ENCODE data around the gene BPIFA1.

BPIFA1 gene
- total RNA-seq = 0 reads per million in 3 donors

- Histone ChIP-seq H3K9me3 (ENCODE audit: control insufficient read depth, low read length) (no peaks in the 10 kb centered on the region), H3K27me3 (replicated peaks; ENCODE audit: control insufficient read depth, insufficient read depth, low read length, poor library complexity, severe bottlenecking) (no peaks in the 10 kb centered on the region), H3K36me3 (ENCODE audit: control insufficient read depth, insufficient read depth, low read length) (no peaks in the 10 kb centered on the region), H3K27ac (ENCODE audit: insufficient read depth, low read length, poor library complexity, severe bottlenecking) (no peak within 1 kb of the TSS), H3K4me3 (ENCODE audit: insufficient read depth, low read depth, low read length, poor library complexity, severe bottlenecking) (no peak within 1 kb of the TSS), H3K4me1 (ENCODE audit: control insufficient read depth, insufficient read depth, low read length, poor library complexity, severe bottlenecking) (no peaks in the 10 kb centered on the region)
- no peak for DNase-seq
These were observed at the start of gene BPIFA1 for GRCh38 chr20:33235696-33236095. TSS of gene BPIFA1 (plus strand) at chr20:33235996. CDS start at chr20:33237712, 1,716 bp downstream.

GRCh38 chr20:33187491-33187890, 48.3 kb upstream of the BPIFA1 start:
- Histone ChIP-seq H3K36me3 (ENCODE audit: control insufficient read depth, insufficient read depth, low read length) (no peaks in the 10 kb centered on the region), H3K4me1 (ENCODE audit: control insufficient read depth, insufficient read depth, low read length, poor library complexity, severe bottlenecking) (no peaks in the 10 kb centered on the region), H3K27me3 (replicated peaks; ENCODE audit: control insufficient read depth, insufficient read depth, low read length, poor library complexity, severe bottlenecking) (no peaks in the 10 kb centered on the region), H3K4me3 (ENCODE audit: insufficient read depth, low read depth, low read length, poor library complexity, severe bottlenecking) (no peak overlapping the region), H3K27ac (ENCODE audit: insufficient read depth, low read length, poor library complexity, severe bottlenecking) (no peak overlapping the region), H3K9me3 (ENCODE audit: control insufficient read depth, low read length) (no peaks in the 10 kb centered on the region)
- no peak for DNase-seq

- H3K4me1 ChIP-seq (ENCODE audit: control insufficient read depth, insufficient read depth, low read length, poor library complexity, severe bottlenecking) = no peaks in the 10 kb centered on the region
These were observed 47.4 kb upstream of the BPIFA1 start for GRCh38 chr20:33188421-33188820.

GRCh38 chr20:33191484-33191883, 44.3 kb upstream of the BPIFA1 start:
- H3K4me3 ChIP-seq (ENCODE audit: insufficient read depth, low read depth, low read length, poor library complexity, severe bottlenecking) = no peak overlapping the region
- H3K9me3 ChIP-seq (ENCODE audit: control insufficient read depth, low read length) = no peaks in the 10 kb centered on the region
- H3K4me1 ChIP-seq (ENCODE audit: control insufficient read depth, insufficient read depth, low read length, poor library complexity, severe bottlenecking) = no peaks in the 10 kb centered on the region
- no peaks in the 10 kb centered on the region for H3K36me3 ChIP-seq (ENCODE audit: control insufficient read depth, insufficient read depth, low read length)
- no peaks in the 10 kb centered on the region for H3K27me3 ChIP-seq (replicated peaks; ENCODE audit: control insufficient read depth, insufficient read depth, low read length, poor library complexity, severe bottlenecking)
- DNase-seq = no peak
- H3K27ac ChIP-seq (ENCODE audit: insufficient read depth, low read length, poor library complexity, severe bottlenecking) = no peak overlapping the region

More at GRCh38 chr20:33188421-33188820, 47.4 kb upstream of the BPIFA1 start:
- no peak overlapping the region for H3K4me3 ChIP-seq (ENCODE audit: insufficient read depth, low read depth, low read length, poor library complexity, severe bottlenecking)
- DNase-seq = no peak
- no peaks in the 10 kb centered on the region for H3K27me3 ChIP-seq (replicated peaks; ENCODE audit: control insufficient read depth, insufficient read depth, low read length, poor library complexity, severe bottlenecking)
- no peaks in the 10 kb centered on the region for H3K9me3 ChIP-seq (ENCODE audit: control insufficient read depth, low read length)
- H3K36me3 ChIP-seq (ENCODE audit: control insufficient read depth, insufficient read depth, low read length) = no peaks in the 10 kb centered on the region
- H3K27ac ChIP-seq (ENCODE audit: insufficient read depth, low read length, poor library complexity, severe bottlenecking) = no peak overlapping the region

GRCh38 chr20:33191955-33192354, 43.8 kb upstream of the BPIFA1 start:
- H3K36me3 ChIP-seq (ENCODE audit: control insufficient read depth, insufficient read depth, low read length) = no peaks in the 10 kb centered on the region
- no peak for DNase-seq
- H3K4me1 ChIP-seq (ENCODE audit: control insufficient read depth, insufficient read depth, low read length, poor library complexity, severe bottlenecking) = no peaks in the 10 kb centered on the region
- no peak overlapping the region for H3K27ac ChIP-seq (ENCODE audit: insufficient read depth, low read length, poor library complexity, severe bottlenecking)
- H3K27me3 ChIP-seq (replicated peaks; ENCODE audit: control insufficient read depth, insufficient read depth, low read length, poor library complexity, severe bottlenecking) = no peaks in the 10 kb centered on the region
- no peak overlapping the region for H3K4me3 ChIP-seq (ENCODE audit: insufficient read depth, low read depth, low read length, poor library complexity, severe bottlenecking)
- no peaks in the 10 kb centered on the region for H3K9me3 ChIP-seq (ENCODE audit: control insufficient read depth, low read length)

- H3K36me3 ChIP-seq (ENCODE audit: control insufficient read depth, insufficient read depth, low read length) = no peaks in the 10 kb centered on the region
- no peaks in the 10 kb centered on the region for H3K4me1 ChIP-seq (ENCODE audit: control insufficient read depth, insufficient read depth, low read length, poor library complexity, severe bottlenecking)
- no peaks in the 10 kb centered on the region for H3K27me3 ChIP-seq (replicated peaks; ENCODE audit: control insufficient read depth, insufficient read depth, low read length, poor library complexity, severe bottlenecking)
- H3K4me3 ChIP-seq (ENCODE audit: insufficient read depth, low read depth, low read length, poor library complexity, severe bottlenecking) = no peak overlapping the region
- no peak for DNase-seq
- H3K27ac ChIP-seq (ENCODE audit: insufficient read depth, low read length, poor library complexity, severe bottlenecking) = no peak overlapping the region
- no peaks in the 10 kb centered on the region for H3K9me3 ChIP-seq (ENCODE audit: control insufficient read depth, low read length)
These were observed 42.8 kb upstream of the BPIFA1 start for GRCh38 chr20:33192912-33193501.

- no peak for DNase-seq
- H3K9me3 ChIP-seq (ENCODE audit: control insufficient read depth, low read length) = no peaks in the 10 kb centered on the region
- H3K4me1 ChIP-seq (ENCODE audit: control insufficient read depth, insufficient read depth, low read length, poor library complexity, severe bottlenecking) = no peaks in the 10 kb centered on the region
- no peaks in the 10 kb centered on the region for H3K27me3 ChIP-seq (replicated peaks; ENCODE audit: control insufficient read depth, insufficient read depth, low read length, poor library complexity, severe bottlenecking)
- H3K36me3 ChIP-seq (ENCODE audit: control insufficient read depth, insufficient read depth, low read length) = no peaks in the 10 kb centered on the region
- no peak overlapping the region for H3K27ac ChIP-seq (ENCODE audit: insufficient read depth, low read length, poor library complexity, severe bottlenecking)
- no peak overlapping the region for H3K4me3 ChIP-seq (ENCODE audit: insufficient read depth, low read depth, low read length, poor library complexity, severe bottlenecking)
These were observed 36.8 kb upstream of the BPIFA1 start for GRCh38 chr20:33199026-33199425.

GRCh38 chr20:33202451-33202850, 33.3 kb upstream of the BPIFA1 start:
- no peak for DNase-seq
- Histone ChIP-seq H3K27ac (ENCODE audit: insufficient read depth, low read length, poor library complexity, severe bottlenecking) (no peak overlapping the region), H3K36me3 (ENCODE audit: control insufficient read depth, insufficient read depth, low read length) (no peaks in the 10 kb centered on the region), H3K27me3 (replicated peaks; ENCODE audit: control insufficient read depth, insufficient read depth, low read length, poor library complexity, severe bottlenecking) (no peaks in the 10 kb centered on the region), H3K9me3 (ENCODE audit: control insufficient read depth, low read length) (no peaks in the 10 kb centered on the region), H3K4me1 (ENCODE audit: control insufficient read depth, insufficient read depth, low read length, poor library complexity, severe bottlenecking) (no peaks in the 10 kb centered on the region), H3K4me3 (ENCODE audit: insufficient read depth, low read depth, low read length, poor library complexity, severe bottlenecking) (no peak overlapping the region)

GRCh38 chr20:33203444-33203843, 32.4 kb upstream of the BPIFA1 start:
- DNase-seq = no peak
- Histone ChIP-seq H3K4me3 (ENCODE audit: insufficient read depth, low read depth, low read length, poor library complexity, severe bottlenecking) (no peak overlapping the region), H3K27ac (ENCODE audit: insufficient read depth, low read length, poor library complexity, severe bottlenecking) (no peak overlapping the region), H3K36me3 (ENCODE audit: control insufficient read depth, insufficient read depth, low read length) (no peaks in the 10 kb centered on the region), H3K27me3 (replicated peaks; ENCODE audit: control insufficient read depth, insufficient read depth, low read length, poor library complexity, severe bottlenecking) (no peaks in the 10 kb centered on the region), H3K9me3 (ENCODE audit: control insufficient read depth, low read length) (no peaks in the 10 kb centered on the region), H3K4me1 (ENCODE audit: control insufficient read depth, insufficient read depth, low read length, poor library complexity, severe bottlenecking) (no peaks in the 10 kb centered on the region)

- Histone ChIP-seq H3K9me3 (ENCODE audit: control insufficient read depth, low read length) (no peaks in the 10 kb centered on the region), H3K36me3 (ENCODE audit: control insufficient read depth, insufficient read depth, low read length) (no peaks in the 10 kb centered on the region), H3K4me3 (ENCODE audit: insufficient read depth, low read depth, low read length, poor library complexity, severe bottlenecking) (no peak overlapping the region), H3K27me3 (replicated peaks; ENCODE audit: control insufficient read depth, insufficient read depth, low read length, poor library complexity, severe bottlenecking) (no peaks in the 10 kb centered on the region), H3K4me1 (ENCODE audit: control insufficient read depth, insufficient read depth, low read length, poor library complexity, severe bottlenecking) (no peaks in the 10 kb centered on the region), H3K27ac (ENCODE audit: insufficient read depth, low read length, poor library complexity, severe bottlenecking) (no peak overlapping the region)
- DNase-seq = peak in 1 of 3 donors; percentile 3
These were observed 26.0 kb upstream of the BPIFA1 start for GRCh38 chr20:33209789-33210188.
